GM18870 (cell line): ENCODE data around the gene TK1.

Experiments
- ATAC-seq: cut with Tn5 transposase; IDR thresholded peaks from one replicate; pipeline ENCODE4 v1.9.1; 2021; ENCODE audit warnings: moderate library complexity; ENCODE audit not compliant: unreplicated experiment

The TK1 gene

DNA sequence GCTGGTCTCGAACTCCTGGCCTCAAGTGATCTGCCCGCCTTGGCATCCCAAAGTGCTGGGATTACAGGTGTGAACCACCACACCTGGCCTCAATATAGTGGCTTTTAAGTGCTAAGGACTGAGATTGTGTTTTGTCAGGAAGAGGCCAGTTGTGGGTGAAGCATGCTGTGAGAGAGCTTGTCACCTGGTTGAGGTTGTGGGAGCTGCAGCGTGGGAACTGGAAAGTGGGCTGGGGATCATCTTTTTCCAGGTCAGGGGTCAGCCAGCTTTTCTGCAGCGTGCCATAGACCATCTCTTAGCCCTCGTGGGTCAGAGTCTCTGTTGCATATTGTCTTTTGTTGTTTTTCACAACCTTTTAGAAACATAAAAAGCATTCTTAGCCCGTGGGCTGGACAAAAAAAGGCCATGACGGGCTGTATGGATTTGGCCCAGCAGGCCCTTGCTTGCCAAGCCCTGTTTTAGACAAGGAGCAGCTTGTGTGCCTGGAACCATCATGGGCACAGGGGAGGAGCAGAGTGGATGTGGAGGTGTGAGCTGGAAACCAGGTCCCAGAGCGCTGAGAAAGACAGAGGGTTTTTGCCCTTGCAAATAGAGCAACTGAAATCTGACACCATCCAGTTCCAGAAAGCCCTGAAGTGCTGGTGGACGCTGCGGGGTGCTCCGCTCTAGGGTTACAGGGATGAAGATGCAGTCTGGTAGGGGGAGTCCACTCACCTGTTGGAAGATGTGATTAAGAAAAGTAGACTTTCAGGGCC lies 32.7 kb upstream of the TK1 start:
- no peak for ATAC-seq

DNA sequence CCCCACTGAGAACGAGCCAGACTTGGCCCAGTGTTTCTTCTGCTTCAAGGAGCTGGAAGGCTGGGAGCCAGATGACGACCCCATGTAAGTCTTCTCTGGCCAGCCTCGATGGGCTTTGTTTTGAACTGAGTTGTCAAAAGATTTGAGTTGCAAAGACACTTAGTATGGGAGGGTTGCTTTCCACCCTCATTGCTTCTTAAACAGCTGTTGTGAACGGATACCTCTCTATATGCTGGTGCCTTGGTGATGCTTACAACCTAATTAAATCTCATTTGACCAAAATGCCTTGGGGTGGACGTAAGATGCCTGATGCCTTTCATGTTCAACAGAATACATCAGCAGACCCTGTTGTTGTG lies 27.8 kb upstream of the TK1 start:
- ATAC-seq: no peak

DNA sequence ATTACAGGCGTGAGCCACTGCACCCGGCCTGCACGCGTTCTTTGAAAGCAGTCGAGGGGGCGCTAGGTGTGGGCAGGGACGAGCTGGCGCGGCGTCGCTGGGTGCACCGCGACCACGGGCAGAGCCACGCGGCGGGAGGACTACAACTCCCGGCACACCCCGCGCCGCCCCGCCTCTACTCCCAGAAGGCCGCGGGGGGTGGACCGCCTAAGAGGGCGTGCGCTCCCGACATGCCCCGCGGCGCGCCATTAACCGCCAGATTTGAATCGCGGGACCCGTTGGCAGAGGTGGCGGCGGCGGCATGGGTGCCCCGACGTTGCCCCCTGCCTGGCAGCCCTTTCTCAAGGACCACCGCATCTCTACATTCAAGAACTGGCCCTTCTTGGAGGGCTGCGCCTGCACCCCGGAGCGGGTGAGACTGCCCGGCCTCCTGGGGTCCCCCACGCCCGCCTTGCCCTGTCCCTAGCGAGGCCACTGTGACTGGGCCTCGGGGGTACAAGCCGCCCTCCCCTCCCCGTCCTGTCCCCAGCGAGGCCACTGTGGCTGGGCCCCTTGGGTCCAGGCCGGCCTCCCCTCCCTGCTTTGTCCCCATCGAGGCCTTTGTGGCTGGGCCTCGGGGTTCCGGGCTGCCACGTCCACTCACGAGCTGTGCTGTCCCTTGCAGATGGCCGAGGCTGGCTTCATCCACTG lies 27.3 kb upstream of the TK1 start, which contains the start of gene BIRC5:
Gene BIRC5, plus strand, starts transcription at position 238 of the 690 bp plus-strand sequence. Its CDS starts 64 bp downstream, at position 302.
- no peak for ATAC-seq

DNA sequence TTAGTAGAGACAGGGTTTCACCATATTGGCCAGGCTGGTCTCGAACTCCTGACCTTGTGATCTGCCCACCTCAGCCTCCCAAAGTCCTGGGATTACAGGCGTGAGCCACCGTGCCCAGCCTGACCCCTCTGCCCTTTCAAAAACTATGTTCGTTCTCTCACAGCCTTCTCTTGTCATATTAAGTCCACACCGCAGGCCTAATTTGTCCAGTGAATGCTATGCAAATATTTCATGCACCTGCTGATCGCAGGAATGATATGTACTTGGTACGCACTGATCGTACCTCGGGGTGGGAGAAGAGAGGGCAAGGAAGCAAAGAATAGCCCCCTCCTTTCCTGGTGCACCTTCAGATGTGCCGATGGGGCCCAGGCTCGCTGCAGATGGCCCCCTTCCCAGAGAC lies 24.2 kb upstream of the TK1 start:
- ATAC-seq: no peak

- ATAC-seq: no peak
Measured at GRCh38 chr17:78210111-78210510, 23.3 kb upstream of the TK1 start.

DNA sequence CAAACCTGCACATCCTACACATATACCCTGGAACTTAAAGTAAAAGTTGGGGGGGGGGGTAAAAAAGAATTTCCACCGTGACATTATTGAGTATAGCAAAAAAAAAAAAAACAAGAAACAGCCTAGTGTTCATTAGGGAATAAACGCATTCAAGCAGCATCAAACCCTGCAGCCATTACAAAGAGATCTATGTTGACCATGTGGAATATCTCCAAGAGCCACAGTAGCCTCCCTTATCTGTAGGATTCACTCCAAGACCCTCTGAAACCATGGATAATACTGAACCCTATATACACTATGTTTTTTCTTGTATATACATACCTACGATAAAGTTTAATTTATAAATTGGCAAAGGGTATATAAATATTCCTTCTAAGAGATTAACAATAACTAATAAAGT lies 21.6 kb upstream of the TK1 start:
- no peak for ATAC-seq

DNA sequence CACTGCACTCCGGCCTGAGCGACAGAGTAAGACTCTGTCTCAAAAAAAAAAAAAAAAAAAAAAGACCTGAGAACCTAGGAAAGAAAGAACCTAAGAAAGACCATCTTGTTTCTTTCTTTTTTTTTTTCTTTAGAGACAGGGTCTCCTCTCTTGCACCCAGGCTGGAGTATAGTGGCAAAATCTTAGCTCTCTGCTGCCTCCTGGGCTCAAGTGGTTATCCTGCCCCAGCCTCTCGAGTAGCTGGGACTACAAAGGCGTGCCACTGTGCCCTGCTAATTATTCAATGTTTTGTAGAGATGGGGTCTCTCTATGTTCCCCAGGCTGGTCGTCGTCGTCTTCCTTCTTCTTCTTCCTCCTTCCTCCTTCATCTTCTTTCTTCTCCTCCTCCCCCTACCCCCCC lies 19.4 kb upstream of the TK1 start:
- no peak for ATAC-seq

GRCh38 chr17:78205124-78205775 lies 18.4 kb upstream of the TK1 start:
- ATAC-seq: no peak

DNA sequence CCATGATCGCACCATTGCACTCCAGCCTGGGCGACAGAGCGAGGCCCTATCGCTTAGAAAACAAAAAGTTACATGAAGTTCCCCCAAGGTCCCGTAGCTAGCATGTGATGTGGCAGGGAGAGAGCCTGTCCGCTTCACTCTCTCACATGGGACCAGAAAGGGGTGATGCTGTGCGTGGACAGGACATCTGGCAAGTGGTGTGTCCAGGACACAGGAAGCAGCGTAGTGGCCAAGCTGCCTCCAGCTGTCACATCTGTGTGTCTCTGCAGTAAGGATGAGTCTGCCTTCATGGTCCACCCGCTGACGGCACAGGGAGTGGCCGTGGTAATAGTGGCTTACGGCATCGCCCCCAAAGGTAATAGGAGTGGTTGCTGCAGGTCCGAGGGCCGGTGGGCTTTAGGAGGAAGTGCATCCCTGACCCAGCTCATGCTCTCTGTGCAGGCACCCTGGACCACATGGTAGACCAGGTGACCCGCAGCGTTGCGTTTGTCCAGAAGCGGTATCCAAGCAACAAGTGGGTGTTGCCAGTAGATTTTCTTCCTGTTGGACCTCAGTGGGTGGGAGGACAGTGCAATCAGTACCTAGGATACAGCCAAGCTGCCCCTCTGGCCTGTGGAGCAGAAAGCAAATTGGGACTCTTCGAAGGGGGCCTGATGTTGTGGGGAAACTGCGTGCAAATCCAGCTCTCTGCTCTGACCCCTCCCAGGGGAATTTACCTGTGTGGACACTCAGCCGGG lies 17.7 kb upstream of the TK1 start:
- no peak for ATAC-seq

GRCh38 chr17:78202666-78203065 lies 15.8 kb upstream of the TK1 start:
- no peak for ATAC-seq

GRCh38 chr17:78200451-78200850 lies 13.6 kb upstream of the TK1 start:
- no peak for ATAC-seq

GRCh38 chr17:78197147-78197832 lies 10.4 kb upstream of the TK1 start:
- ATAC-seq: no peak

DNA sequence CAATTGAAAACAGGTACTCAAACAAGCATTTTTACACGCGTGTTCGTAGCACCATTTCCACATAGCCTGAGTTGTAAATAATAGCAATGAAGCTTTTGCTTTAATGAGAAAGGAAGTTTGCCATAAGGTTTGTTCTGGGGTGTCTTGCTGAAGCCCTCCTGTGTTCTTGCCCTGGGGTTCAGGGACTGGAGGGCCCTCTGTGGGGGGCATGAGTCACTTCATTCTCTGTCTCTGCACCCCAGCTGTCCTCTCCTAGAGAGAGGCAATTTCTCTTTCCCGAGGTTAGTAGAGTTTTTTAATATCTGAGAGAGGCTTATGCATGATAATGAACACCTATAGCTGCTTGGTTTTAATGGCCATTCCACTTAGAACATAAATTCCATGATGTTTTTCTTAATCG lies 9.9 kb upstream of the TK1 start:
- ATAC-seq: no peak

DNA sequence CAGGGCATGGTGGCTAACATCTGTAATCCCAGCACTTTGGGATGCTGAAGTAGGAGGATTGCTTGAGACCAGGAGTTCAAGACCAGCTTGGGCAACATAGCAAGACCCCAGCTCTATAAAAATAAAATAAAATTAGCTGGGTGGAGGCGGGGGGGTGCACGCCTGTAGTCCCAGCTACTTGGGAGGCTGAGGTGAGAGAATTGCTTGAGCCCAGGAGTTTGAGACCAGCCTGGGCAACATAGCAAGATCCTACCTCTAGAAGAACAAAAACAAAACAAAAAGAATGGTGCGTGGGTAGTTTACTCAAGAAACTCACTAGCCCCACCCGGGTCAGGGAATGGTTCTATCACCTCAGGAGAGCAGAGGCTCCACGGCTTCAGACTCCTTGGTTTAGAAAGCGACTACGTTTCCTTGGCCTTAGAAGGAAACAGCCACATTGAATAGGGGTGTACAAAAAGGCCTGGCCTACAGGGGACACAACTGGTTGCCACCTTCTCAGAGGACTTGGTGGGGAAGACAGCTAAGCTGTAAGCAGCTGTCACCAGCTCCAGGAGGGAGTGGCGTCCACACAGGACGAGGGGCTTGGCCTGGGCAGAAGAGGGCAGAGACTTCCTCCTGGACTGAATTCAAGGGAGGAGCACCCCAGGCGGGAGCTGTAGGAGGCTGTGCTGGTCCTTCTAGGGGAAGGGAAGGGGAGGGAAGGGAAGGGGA lies 716 bp downstream of the TK1 start:
- no peak for ATAC-seq

DNA sequence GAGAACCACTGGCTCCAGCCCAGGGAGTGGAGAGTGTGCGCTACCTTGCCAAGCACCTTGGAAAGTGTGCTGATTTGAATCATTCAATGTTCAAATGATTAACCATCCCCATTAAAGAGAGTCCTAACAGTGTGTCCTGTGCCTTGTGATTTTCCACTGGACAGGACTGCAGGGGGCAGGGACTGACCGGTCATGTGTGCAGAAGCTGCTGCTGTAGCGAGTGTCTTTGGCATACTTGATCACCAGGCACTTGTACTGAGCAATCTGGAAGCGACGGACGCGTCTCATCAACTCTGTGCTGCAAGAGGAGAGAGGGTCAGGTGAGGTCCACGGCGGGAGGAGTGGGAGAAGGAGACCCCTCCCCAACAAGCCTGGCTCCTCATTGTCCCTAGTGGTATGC lies 2.0 kb downstream of the TK1 start:
- no peak for ATAC-seq

- ATAC-seq: no peak
Measured at GRCh38 chr17:78184351-78184750, 2.5 kb downstream of the TK1 start.

DNA sequence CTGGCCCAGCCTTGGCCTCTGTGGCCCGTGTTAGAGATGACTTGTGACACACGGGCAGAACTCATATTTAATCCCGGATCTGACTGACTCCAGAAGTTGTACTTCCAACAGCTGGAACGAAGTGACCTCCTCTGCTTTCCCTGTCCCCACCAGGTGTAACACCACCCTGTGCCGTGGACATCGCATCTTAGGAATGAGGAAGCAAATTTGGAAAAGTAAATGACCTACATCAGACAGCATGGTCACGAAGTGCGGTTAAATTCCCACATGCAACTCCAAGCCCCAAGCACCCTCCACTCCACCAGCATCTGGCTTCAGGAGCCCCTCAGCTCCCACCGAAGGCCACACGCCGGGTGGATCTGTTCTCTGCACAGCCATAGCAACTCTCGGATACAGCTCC lies 2.9 kb downstream of the TK1 start:
- no peak for ATAC-seq

GRCh38 chr17:78182504-78182903 lies 4.3 kb downstream of the TK1 start:
- ATAC-seq: no peak

GRCh38 chr17:78180508-78180907 lies 6.3 kb downstream of the TK1 start:
- no peak for ATAC-seq

GRCh38 chr17:78180083-78180482 lies 6.8 kb downstream of the TK1 start:
- ATAC-seq: no peak
